ENCODE data around the gene PLEKHD1.
A peak's percentile ranks its signal among the peaks of the same experiment; 100 is the strongest.
"Not testable (repeated sequence)": the region's sequence is repeated elsewhere in the genome, so short reads cannot be mapped to it uniquely, and the experiment has no call there.

PLEKHD1 gene

GRCh38 chr14:69484444-69485314 lies at the start of gene PLEKHD1:
PLEKHD1 (plus strand) TSS chr14:69484728; CDS start chr14:69484966, 238 bp downstream.
- no peak for DNase-seq

GRCh38 chr14:69439521-69440270 lies 44.8 kb upstream of the PLEKHD1 start:
- DNase-seq: no peak

DNA sequence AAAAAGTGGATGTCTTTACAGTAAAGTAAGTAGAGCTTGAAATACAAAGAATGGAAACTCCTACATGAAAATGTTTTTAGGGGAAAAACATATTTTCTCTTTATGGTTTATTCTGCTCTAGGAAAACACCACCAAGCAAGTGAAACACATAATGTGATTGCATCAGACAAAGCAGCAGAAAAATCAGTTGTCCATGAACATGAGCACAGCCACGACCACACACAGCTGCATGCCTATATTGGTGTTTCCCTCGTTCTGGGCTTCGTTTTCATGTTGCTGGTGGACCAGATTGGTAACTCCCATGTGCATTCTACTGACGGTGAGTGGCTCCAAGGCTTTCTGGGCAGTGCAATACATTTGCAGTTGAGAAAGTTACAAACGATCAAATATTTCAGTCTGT lies 42.6 kb upstream of the PLEKHD1 start:
- DNase-seq: no peak

- DNase-seq: no peak
Observed at GRCh38 chr14:69443296-69443805, 41.2 kb upstream of the PLEKHD1 start.

DNA sequence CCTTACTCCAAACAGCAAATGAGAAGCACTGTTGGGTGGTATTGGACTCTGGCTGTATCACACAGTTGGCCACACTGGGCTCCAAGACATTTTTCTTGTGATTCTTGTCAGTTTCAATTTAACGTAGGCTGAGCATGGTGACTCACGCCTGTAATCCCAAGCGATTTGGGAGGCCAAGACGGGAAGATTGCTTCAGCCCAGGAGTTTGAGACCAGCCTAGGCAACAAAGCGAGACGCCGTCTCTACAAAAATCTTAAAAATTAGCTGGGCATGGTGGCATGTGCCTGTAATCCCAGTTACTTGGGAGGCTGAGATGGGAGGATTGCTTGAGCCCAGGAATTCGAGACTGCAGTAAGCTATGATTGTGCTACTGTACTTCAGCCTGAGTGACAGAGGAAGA lies 35.3 kb upstream of the PLEKHD1 start:
- DNase-seq: no peak

DNA sequence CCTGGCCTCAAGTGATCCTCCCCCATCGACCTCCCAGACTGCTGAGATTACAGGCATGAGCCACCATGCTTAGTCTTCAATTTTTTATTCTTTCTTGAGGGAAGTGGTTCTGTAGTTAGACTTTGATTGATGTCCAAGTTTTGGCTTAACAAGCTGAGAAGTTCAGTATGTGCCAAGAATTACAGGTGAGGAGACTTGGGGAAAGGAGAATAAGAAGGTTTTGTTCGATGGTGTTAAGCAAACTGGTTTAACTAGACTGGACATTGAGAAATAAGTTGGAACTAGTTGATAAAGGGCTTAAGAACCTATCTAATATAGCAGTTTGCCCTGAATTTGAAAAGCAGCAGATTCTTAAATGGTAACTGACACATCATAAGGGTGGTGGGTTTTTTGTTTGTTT lies 32.6 kb upstream of the PLEKHD1 start:
- DNase-seq: no peak

DNA sequence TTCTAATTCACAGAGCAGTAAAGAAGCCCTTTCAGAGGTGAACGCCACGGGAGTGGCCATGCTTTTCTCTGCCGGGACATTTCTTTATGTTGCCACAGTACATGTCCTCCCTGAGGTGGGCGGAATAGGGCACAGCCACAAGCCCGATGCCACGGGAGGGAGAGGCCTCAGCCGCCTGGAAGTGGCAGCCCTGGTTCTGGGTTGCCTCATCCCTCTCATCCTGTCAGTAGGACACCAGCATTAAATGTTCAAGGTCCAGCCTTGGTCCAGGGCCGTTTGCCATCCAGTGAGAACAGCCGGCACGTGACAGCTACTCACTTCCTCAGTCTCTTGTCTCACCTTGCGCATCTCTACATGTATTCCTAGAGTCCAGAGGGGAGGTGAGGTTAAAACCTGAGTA lies 26.2 kb upstream of the PLEKHD1 start:
- no peak for DNase-seq

GRCh38 chr14:69459122-69459521 lies 25.4 kb upstream of the PLEKHD1 start:
- DNase-seq: no peak

DNA sequence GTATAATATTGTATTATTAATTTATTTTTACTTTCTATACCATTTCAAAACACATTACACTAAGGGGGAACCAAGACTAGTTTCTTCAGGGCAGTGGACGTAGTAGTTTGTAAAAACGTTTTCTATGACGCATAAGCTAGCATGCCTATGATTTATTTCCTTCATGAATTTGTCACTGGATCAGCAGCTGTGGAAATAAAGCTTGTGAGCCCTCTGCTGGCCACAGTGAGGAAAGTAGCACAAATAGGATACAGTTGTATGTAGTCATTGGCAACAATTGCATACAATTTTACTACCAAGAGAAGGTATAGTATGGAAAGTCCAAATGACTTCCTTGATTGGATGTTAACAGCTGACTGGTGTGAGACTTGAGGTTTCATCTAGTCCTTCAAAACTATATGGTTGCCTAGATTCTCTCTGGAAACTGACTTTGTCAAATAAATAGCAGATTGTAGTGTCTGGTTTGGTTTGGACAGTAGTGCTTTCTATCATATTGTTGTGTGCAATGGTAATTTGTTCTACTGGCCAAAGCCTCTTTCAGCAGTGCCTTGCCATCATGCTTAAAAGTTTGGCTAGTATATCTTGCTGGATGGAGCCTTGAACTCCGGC lies 24.3 kb upstream of the PLEKHD1 start:
- DNase-seq: peak; percentile 6 to 28 (median 11)

- DNase-seq: no peak
Observed at GRCh38 chr14:69464379-69464778, 20.1 kb upstream of the PLEKHD1 start.

- DNase-seq: no peak
Observed at GRCh38 chr14:69464829-69465228, 19.7 kb upstream of the PLEKHD1 start.

DNA sequence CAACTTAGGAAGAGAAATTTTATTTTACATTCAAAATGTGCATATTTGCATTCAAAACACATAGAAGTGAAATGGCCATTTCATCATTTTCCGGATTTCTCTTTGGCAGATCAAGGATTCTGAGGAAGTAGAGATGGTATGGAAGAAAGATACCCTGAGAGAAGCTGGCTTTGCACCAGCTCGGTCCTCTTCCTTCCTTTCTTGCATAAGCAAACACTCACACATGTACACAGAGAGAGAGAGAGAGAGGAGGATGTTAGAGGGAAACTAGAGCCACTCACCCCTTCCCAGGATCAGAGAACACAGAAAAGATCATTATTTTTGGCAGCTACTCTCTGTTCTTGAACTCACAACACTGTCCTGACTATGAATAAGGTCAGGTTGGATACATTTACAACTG lies 15.6 kb upstream of the PLEKHD1 start:
- DNase-seq: no peak

GRCh38 chr14:69471436-69471835 lies 13.1 kb upstream of the PLEKHD1 start:
- DNase-seq: no peak

- DNase-seq: no peak
Observed at GRCh38 chr14:69471916-69472315, 12.6 kb upstream of the PLEKHD1 start.

DNA sequence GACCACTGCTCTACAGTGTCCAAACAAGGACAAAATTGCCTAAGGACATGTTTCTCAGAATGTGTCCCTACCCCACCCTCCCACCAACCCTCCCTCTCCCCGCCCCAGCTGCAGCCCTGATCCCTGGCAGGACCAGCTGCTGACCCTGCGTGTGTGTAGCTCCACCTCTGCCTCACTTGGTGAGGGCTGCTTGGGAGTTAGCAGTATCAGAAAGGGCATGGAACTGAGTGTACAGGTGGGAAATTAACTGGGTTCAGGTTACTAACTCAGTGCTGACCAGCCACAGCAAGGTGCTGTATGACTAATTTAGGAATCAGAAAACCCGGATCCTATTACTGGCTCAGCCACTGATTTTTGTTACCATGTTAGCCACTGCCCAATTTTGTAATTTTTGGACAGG lies 11.3 kb upstream of the PLEKHD1 start:
- no peak for DNase-seq

DNA sequence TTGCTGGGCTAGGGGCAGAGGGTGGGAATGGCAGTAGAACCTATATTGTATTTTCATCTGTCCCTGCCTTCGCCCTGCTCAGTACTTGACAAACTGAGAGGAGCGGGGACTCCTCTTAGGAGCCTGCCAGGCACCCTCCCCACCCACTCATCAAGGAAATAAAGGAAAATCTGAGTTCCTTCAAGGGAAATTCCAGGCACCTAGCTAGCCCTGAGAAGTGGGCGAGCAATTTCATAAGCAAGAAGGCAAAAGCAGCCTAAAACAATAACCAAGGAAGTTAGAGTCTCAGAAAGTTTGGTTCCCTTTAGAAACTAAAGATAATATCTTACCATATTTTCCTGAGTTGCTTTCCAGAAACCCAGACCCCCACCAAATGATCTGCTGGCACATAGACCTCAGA lies 10.6 kb upstream of the PLEKHD1 start:
- no peak for DNase-seq

DNA sequence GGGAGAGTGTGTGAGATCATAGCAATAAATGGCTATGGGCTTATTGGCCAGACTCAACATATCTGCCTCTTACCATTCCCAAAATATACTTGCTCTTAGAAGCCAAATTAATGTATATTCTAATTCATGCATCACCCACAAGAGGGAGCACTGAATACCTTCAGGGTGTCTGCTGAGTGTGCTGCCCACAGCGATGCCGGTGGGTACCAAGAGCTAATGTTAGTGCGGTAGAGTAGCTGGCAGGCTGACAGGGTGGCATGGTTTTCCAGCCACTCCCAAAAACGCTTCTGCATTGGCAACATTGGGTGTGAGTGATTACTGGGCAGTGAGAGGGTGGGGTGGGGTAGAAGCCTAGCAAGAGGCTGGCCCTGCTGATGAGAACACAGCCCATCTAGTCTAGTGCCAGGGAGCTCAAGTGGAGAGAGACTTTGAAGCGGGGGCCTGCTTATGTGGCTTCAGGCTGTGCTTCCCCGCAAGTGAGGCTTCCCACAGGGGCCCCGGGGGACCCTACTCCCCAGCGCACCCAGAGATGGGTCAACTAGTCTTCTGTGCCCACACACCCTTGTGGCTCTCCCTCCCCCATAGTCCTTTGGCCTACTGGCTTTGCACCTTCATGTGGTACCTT lies 9.2 kb upstream of the PLEKHD1 start:
- DNase-seq: no peak

GRCh38 chr14:69476824-69477450 lies 7.6 kb upstream of the PLEKHD1 start:
- DNase-seq: not testable (repeated sequence)

- not testable (repeated sequence) for DNase-seq
Observed at GRCh38 chr14:69478055-69478454, 6.5 kb upstream of the PLEKHD1 start.

DNA sequence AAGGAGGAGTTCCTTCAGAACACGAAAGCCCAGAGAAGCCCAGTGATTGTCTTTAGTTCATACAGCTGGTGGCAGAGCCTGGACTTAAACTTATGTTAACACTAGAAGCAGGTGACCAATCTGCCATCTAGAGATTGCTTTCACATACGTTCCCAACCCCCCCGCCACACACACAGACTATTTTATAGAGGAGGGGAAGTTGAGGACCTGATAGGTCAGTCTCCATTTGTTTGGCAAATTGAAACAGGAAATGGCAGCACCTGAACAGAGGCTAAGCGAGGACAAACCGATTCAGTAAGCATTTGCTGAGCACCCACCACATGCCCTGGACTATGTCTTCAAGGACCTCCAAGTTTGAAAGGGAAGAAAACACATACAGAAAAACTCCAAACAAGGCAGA lies 4.8 kb upstream of the PLEKHD1 start:
- no peak for DNase-seq

- no peak for DNase-seq
Observed at GRCh38 chr14:69480136-69480535, 4.4 kb upstream of the PLEKHD1 start.

- DNase-seq: no peak
Observed at GRCh38 chr14:69481815-69482568, 2.5 kb upstream of the PLEKHD1 start.
